NAMALWA (cell line): ENCODE results near the gene SMAGP.
A peak's percentile ranks its signal among the peaks of the same experiment; 100 is the strongest.
"Not testable (repeated sequence)": the region's sequence is repeated elsewhere in the genome, so short reads cannot be mapped to it uniquely, and the experiment has no call there.

Source experiments
- DNase-seq: peaks from one replicate; pipeline ENCODE4 v3.0.0-alpha.2; 2015; ENCODE audit warnings: low spot score

SMAGP gene

GRCh38 chr12:51264297-51264696, 5.9 kb downstream of the SMAGP start:
- DNase-seq: no peak

DNA sequence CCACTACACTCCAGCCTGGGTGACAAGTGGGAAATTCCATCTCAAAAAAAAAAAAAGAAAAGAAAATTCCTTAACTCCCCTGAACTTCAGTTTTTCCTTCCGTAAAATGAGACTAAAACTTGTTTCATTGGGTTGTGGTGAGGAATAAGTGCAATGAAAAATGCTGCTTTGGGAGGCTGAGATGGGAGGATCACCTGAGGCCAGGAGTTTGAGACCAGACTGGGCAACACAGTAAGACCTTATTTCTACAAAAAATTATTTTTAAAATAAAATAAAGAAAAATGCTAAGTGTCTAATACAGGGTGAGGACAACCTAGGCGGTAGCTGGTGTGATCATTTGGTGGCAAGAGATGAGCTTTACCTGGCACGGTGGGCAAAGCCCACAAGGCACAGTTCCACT, 6.9 kb downstream of the SMAGP start:
- no peak for DNase-seq

GRCh38 chr12:51262758-51263177, 7.4 kb downstream of the SMAGP start:
- DNase-seq: no peak

DNA sequence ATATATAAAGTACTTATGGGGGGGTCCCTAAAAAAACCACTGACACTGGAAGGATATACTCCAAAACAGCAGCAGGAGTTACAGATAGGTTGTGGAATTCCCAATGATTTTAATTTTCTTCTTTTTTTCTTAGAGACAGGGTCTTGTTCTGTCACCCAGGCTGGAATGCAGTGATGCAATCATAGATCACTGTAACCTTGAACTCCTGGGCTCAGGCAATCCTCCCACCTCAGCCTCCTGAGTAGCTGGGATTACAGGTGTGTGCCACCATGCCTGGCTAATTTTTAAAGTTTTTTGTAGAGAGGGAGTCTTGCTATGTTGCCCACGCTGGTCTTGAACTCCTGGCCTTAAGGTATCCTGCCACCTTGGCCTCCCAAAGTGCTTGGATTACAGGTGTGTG, 10.6 kb downstream of the SMAGP start:
- not testable (repeated sequence) for DNase-seq

GRCh38 chr12:51254536-51254935, 15.7 kb downstream of the SMAGP start:
- DNase-seq: no peak

GRCh38 chr12:51253276-51253675, 16.9 kb downstream of the SMAGP start:
- no peak for DNase-seq

GRCh38 chr12:51247523-51248206, 22.6 kb downstream of the SMAGP start:
- no peak for DNase-seq

GRCh38 chr12:51246254-51246853, 23.9 kb downstream of the SMAGP start:
- DNase-seq: no peak

DNA sequence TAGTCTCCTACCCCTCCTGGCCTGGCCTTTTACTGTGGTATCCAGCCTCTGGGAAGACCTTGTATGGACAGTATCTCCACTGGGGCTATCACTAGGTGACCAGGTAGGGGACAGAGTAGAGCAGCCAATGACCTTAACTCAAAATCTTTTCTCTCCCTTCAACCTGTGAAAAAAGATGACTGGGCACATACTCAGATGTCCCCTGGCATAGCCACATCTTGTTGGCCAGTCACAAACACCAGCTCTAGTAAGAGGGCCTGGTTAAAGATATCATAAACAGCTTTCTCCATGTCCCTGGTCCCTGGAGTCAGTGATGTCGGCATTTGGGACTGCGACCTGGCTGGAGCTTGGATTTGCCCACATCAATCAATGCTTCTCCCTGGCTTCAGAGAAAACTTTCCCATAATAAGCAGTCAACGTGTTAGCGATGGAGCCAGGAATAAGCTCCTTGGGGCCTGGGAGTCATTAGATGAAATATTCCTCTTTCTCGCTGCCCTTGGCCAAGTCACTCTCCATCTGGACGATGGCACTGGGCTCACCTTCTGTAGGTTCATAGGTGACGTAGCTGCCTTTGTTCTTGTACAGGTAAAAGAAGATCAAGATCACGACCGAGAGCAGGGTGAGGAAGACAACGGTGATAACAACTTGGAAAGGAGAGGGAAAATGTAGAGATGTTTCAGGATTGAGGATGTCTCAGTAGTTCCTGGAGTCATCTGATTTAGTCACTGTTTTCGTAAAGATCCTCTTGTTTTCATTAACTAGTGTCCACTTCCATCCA, 24.6 kb downstream of the SMAGP start:
- no peak for DNase-seq

GRCh38 chr12:51244269-51244668, 25.9 kb downstream of the SMAGP start:
- DNase-seq: no peak

DNA sequence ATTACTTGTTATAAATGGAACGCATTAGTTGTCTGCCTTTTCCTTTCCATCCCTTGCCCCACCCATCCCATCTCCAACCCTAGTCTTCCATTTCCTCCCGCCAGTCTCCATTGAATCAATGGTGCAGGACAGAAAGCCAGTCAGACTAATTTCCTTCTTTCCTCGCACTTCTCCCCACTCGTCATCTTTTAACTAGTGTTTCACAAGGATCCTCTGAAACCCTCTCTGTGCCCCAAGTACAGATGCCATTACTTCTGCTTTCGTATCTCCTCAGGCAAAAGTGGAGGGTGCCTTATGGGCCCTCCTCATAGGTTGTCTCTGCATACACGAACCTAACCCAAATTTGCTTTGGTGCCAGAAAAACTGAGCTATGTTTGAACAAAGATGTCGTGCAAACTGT, 27.3 kb downstream of the SMAGP start:
- no peak for DNase-seq

DNA sequence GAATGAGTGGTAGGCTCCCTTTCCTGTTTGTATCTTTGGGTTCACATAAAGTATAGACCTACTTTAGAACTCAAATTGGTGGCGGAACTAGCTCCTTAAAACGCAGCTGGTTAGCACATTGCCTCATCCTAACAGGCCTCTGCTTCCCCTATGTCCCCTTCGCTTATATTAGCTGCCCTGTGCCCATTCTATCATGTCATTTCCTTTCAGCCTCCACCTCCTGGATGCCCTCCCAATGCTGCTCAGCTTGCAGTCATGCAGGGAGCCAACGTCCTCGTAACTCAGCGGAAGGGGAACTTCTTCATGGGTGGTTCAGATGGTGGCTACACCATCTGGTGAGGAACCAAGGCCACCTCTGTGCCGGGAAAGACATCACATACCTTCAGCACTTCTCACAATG, 28.1 kb downstream of the SMAGP start:
- no peak for DNase-seq

DNA sequence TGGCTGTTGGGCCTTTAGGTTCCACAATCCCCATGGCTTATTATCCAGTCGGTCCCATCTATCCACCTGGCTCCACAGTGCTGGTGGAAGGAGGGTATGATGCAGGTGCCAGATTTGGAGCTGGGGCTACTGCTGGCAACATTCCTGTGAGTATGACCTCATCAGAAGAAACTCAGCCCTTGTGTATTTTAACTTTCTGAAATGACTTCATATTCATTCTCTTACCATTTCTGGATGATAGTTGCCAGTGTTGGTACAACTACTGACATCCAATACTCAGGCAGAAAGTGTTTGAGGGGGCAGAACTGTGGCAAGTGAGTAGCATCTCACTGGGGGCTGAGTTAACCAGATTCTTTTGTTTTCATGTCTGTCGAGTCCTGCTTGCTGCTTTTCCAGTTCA, 29.2 kb downstream of the SMAGP start:
- no peak for DNase-seq

- peak; percentile 96 for DNase-seq
These were observed 31.5 kb downstream of the SMAGP start, which contains the start of gene DAZAP2 for GRCh38 chr12:51238510-51239334. DAZAP2 (plus strand) TSS chr12:51238826; CDS start chr12:51238908, 82 bp downstream.

- DNase-seq: no peak
These were observed 32.1 kb downstream of the SMAGP start for GRCh38 chr12:51238037-51238509.

DNA sequence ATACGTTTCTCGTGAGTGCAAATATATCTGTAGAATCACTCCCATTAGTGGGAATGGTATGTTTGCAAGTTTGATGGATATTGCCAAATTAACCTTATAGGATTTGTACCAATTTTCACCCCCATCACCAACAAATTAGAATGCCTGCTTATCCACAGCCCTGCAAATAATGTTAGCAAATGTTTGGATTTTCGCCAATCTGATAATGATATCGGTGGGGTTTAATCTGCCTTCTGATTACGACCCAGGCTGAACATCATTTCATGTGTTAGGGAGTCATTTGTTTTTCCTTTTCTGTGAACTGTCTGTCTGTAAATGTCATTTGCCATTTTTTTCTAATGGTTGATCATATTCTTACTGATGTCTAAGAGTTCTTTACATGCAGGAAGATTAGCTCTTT, 35.7 kb downstream of the SMAGP start:
- DNase-seq: no peak

- DNase-seq: no peak
These were observed 37.6 kb downstream of the SMAGP start for GRCh38 chr12:51232642-51233041.

- no peak for DNase-seq
These were observed 41.0 kb downstream of the SMAGP start for GRCh38 chr12:51229116-51229809.

DNA sequence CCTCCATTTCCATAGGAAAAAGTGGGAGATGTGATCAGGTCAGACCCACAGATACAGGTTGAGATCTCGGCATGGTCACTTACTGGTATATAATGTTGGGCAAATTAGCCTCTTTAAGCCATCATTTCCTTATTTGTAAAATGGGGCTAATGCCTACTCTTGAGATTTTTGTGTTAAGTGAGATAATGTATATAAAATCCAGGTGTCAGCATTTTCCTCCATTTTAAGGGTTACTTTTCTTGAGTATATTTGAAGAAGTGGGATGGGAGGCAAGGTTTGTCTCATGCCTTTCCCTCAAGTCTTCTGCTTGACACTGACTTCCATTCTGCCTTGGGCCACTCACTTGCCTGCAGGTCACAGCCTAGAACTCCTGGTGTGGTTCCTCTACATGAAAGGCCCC, 42.3 kb downstream of the SMAGP start:
- DNase-seq: no peak

DNA sequence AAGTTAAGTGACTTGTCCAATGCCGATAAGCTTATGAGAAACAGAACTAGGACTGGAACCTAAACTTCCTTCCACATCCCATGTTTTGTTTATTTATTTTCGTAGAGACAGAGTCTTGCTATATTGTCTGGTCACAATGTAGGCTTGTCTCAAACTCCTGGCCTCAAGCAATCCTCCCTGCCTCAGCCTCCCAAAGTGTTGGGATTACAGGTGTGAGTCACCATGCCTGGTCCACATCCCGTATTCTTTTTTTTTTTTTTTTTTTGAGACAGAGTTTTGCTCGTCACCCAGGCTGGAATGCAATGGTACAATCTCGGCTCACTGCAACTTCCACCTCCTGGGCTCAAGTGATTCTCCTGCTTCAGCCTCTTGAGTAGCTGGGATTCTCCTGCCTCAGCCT, 43.1 kb downstream of the SMAGP start:
- not testable (repeated sequence) for DNase-seq

DNA sequence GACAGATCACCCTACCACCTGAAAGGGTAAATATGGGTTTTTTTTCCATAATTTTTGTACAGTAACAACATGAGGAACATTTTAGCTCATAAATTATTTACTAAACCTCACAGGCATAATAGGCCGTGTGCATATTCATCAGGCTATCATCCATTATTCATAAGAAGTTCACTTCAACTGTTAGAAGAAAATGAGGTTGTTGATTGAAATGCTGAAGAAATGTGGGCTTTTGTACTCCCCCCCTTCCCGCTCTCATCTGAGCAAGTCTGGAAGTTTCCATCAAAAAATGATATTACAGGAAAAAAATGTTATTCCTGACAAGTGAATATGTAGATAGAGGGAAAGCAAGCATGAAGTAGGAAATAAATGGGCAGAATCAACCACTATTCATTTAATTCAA, 44.4 kb downstream of the SMAGP start:
- no peak for DNase-seq

DNA sequence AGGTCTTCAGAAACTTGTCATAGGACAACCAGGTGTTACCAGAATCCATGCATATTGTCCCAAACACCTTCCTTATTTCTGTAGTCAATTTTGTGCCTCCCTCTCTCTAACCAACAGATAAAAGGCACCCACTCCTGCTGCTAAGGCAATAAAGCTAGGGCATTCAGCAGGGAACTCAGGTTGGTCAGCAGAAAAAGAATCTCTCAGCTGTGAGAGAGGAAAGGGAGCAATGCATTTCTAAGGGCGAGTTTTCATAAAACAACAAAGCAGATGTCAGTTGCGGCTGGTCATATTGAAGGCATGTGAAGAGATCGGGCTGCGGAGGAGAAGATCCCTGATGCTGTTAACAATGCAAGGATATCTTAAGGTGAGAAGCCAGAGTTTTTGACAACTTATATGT, 45.0 kb downstream of the SMAGP start:
- no peak for DNase-seq
